ENCODE measurements around the gene SLC38A1. TPM values are rescaled to one million over a fixed set of nuclear protein-coding genes. Genes with fewer than 3 reads are reported as not detected.

SLC38A1 gene
- total RNA-seq, 1 donor from 2014 or later, result 58.5 TPM

DNA sequence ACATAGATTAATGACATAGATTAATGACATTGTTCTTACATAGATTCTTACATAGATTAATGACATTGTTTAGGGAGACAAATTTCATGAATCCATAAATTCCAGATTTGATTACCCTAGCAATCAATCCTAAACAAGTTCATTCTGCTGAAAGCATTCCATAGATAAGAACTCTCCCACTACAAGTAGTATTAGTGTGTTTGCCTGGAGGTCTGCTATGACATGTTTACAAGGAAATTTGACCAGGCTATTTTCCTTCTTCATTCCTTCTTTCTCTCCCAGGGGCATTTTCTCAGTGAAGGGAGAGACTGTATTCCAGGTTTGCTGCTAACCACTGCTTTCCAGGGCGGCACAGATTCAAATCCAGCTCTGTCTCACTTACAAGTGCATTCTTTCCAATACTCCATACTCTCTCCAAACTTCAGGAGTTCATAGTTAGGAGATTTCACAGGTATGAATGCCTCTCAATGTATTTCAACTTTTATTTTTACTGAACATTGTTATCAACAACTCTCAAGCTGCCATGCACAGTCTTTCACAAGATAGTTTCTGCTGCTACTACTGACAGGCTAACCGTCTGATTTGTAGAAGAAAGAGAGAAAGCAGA, 134.5 kb downstream of the SLC38A1 start:
- ATAC-seq (peak; percentile 47), DNase-seq (no peak)
- Histone ChIP-seq H3K27me3 (peaks cover 3% of the 10 kb centered on the region), H3K4me3 (no peak overlapping the region), H3K9me3 (no peaks in the 10 kb centered on the region), H3K36me3 (no peaks in the 10 kb centered on the region), H3K27ac (peak overlapping the region; percentile 7), H3K4me1 (no peaks in the 10 kb centered on the region)
- intact Hi-C loops (cut with DNase I), result no loop called here
- TF ChIP-seq, protein P1, sequence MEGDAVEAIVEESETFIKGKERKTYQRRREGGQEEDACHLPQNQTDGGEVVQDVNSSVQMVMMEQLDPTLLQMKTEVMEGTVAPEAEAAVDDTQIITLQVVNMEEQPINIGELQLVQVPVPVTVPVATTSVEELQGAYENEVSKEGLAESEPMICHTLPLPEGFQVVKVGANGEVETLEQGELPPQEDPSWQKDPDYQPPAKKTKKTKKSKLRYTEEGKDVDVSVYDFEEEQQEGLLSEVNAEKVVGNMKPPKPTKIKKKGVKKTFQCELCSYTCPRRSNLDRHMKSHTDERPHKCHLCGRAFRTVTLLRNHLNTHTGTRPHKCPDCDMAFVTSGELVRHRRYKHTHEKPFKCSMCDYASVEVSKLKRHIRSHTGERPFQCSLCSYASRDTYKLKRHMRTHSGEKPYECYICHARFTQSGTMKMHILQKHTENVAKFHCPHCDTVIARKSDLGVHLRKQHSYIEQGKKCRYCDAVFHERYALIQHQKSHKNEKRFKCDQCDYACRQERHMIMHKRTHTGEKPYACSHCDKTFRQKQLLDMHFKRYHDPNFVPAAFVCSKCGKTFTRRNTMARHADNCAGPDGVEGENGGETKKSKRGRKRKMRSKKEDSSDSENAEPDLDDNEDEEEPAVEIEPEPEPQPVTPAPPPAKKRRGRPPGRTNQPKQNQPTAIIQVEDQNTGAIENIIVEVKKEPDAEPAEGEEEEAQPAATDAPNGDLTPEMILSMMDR (IDR thresholded peaks at IDR 0.05), result no peak

DNA sequence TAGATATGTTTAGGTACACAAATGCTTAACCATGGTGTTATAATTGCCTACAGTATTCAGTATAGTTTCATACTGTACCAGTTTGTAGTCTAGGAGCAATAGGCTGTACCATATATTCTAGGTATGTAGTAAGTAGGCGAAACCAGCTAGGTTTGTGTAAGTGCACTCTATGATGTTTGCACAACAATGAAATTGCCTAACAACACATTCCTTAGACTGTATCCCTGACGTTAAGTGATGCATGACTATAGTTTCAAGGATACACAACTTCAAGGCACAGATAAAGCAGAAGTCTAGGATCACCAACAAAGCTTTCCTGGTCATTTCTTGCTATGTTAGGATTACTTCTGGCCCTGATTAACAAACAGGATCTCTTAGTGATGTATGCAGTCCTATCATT, 135.1 kb downstream of the SLC38A1 start:
- ATAC-seq, result peak; percentile 87
- no peaks in the 10 kb centered on the region for H3K9me3 ChIP-seq
- intact Hi-C loops (cut with DNase I), result no loop called here

More for the DNA sequence above, 135.1 kb downstream of the SLC38A1 start:
- Histone ChIP-seq H3K4me3 (no peak overlapping the region), H3K27ac (peak overlapping the region; percentile 7), H3K27me3 (peaks cover 3% of the 10 kb centered on the region), H3K4me1 (no peaks in the 10 kb centered on the region), H3K36me3 (no peaks in the 10 kb centered on the region)
- no peak for DNase-seq
- TF ChIP-seq, protein P1 (IDR thresholded peaks at IDR 0.05), result no peak

Other genes with a start within 250 kb of the SLC38A1 start
- 343 TPM for gene SLC38A2, start 103.7 kb upstream of the SLC38A1 start, total RNA-seq